K562 (cell line): ENCODE data around the gene PIK3R1. TPM values are rescaled to one million over a fixed set of nuclear protein-coding genes. Genes with fewer than 3 reads are reported as not detected.

Experiments
- ATAC-seq: fragments of 200-7000 bp; cut with Tn5 transposase; 3 replicates; pipeline ENCODE4 v1.9.1; 2020; ENCODE audit warnings: moderate library complexity
- BruUV-seq: library from RNA; stranded (reverse); fragments of 400-500 nt; replicated peaks from 2 replicates; lab custom pipeline; 2021; lab: Mats Ljungman, UMichigan
- CTCF ChIA-PET: fragments of 300-600 bp; formaldehyde crosslinking; extraction: SDS; loops from one replicate; lab custom pipeline; 2021; ENCODE audit warnings: low intra/inter-chr PET ratio; lab: Yijun Ruan, JAX
- POLR2A ChIA-PET: fragments of 300-600, 350-650 bp; sonication (Branson Sonifier 250); formaldehyde crosslinking; extraction: SDS; loops from one replicate; lab custom pipeline; 2021; ENCODE audit warnings: antibody characterized with exemption, inconsistent platforms; lab: Yijun Ruan, JAX
- DNase-seq, 4 experiments: peaks; one replicate each; pipeline versions ENCODE4 v3.0.0 to v3.0.0-alpha.2; 2011 to 2018; ENCODE audit warnings: low spot score in 3 of 4, mixed read lengths in 3 of 4; ENCODE audit errors: extremely low read depth in 1 of 4
- FAIRE-seq: peaks from 2 replicates; lab custom pipeline; 2011; peaks lifted over from hg19 to GRCh38; lab: Jason Lieb, UNC
- H2AFZ ChIP-seq: 2 replicates; pipeline ENCODE4 v1.6.0; 2011; ENCODE audit warnings: low read depth, low read length, control low read depth, inconsistent platforms
- H3K27ac ChIP-seq: fragments of 200-600 bp; 3 replicates; pipeline ENCODE4 v1.8.0; 2011; ENCODE audit warnings: low read depth, mild to moderate bottlenecking, control low read depth, inconsistent platforms, low read length, moderate library complexity, mixed read lengths; ENCODE audit errors: extremely low read depth
- H3K27me3 ChIP-seq, 2 experiments: fragments of 300-600 bp in 1 of 2; 2 replicates in 1 of 2; 3 replicates in 1 of 2; pipeline versions ENCODE4 v1.6.0 to v1.8.0; 2011; ENCODE audit warnings: inconsistent platforms in 2 of 2, low read length in 2 of 2, mild to moderate bottlenecking in 1 of 2, mixed read lengths in 1 of 2, moderate library complexity in 1 of 2; ENCODE audit not compliant: control insufficient read depth in 2 of 2, insufficient read depth in 2 of 2
- H3K36me3 ChIP-seq: fragments of 300-600 bp; 3 replicates; pipeline ENCODE4 v1.8.0; 2011; ENCODE audit warnings: mild to moderate bottlenecking, low read length, inconsistent platforms; ENCODE audit not compliant: control insufficient read depth, insufficient read depth
- H3K4me1 ChIP-seq, 2 experiments: fragments of 200-600 bp in 1 of 2; replicated peaks in 1 of 2; 2 replicates in 1 of 2; 3 replicates in 1 of 2; pipeline versions ENCODE4 v1.5.1 to v1.8.0; 2011; ENCODE audit warnings: inconsistent platforms in 2 of 2, low read length in 2 of 2, mild to moderate bottlenecking in 1 of 2, mixed read lengths in 1 of 2, moderate library complexity in 1 of 2; ENCODE audit not compliant: control insufficient read depth in 2 of 2, insufficient read depth in 2 of 2
- H3K4me2 ChIP-seq: 2 replicates; pipeline ENCODE4 v1.6.1; 2011; ENCODE audit warnings: low read length, control low read depth, inconsistent platforms, mixed read lengths; ENCODE audit not compliant: insufficient read depth
- H3K4me3 ChIP-seq: fragments of 200-600 bp; sonication (generic), shearing (Covaris generic); 2 replicates; pipeline ENCODE4 v1.5.1; 2016; ENCODE audit warnings: control low read depth, inconsistent platforms
- H3K79me2 ChIP-seq: fragments of 200-600 bp; 3 replicates; pipeline ENCODE4 v1.8.0; 2011; ENCODE audit warnings: low read length, inconsistent platforms; ENCODE audit not compliant: control insufficient read depth, insufficient read depth
- H3K9ac ChIP-seq, 2 experiments: 2 replicates each; pipeline versions ENCODE4 v1.6.0 to v1.6.1; 2011; ENCODE audit warnings: low read depth in 2 of 2, low read length in 2 of 2, control low read depth in 1 of 2, inconsistent platforms in 1 of 2, mild to moderate bottlenecking in 1 of 2, mixed read lengths in 1 of 2; ENCODE audit not compliant: insufficient read depth in 1 of 2
- H3K9me1 ChIP-seq: one replicate; pipeline ENCODE4 v1.6.0; 2011; ENCODE audit warnings: inconsistent platforms, mild to moderate bottlenecking, low read length, moderate library complexity; ENCODE audit not compliant: control insufficient read depth, insufficient read depth
- H3K9me3 ChIP-seq: replicated peaks from 2 replicates; pipeline ENCODE4 v1.5.1; 2011; ENCODE audit warnings: low read depth, low read length, inconsistent platforms; ENCODE audit not compliant: control insufficient read depth, insufficient read depth
- H4K20me1 ChIP-seq: replicated peaks from 2 replicates; pipeline ENCODE4 v1.6.1; 2011; ENCODE audit warnings: low read length, inconsistent platforms, mixed read lengths; ENCODE audit not compliant: control insufficient read depth, insufficient read depth
- ASH1L ChIP-seq: fragments of 450-650 bp; IDR thresholded peaks from 2 replicates; pipeline ENCODE4 v1.6.1; 2018; ENCODE audit warnings: borderline replicate concordance, mild to moderate bottlenecking, low read depth; ENCODE audit not compliant: partially characterized antibody
- IRF2 ChIP-seq: sonication (generic); formaldehyde crosslinking; IDR thresholded peaks from 2 replicates; pipeline ENCODE4 v1.8.1; 2022; ENCODE audit warnings: mild to moderate bottlenecking, missing genetic modification reagents
- MTA1 ChIP-seq: fragments of 450-650 bp; IDR thresholded peaks from 2 replicates; pipeline ENCODE4 v1.6.1; 2017; ENCODE audit warnings: borderline replicate concordance
- NFE2 ChIP-seq: IDR thresholded peaks from 2 replicates; pipeline ENCODE4 v1.6.1; 2014; ENCODE audit warnings: antibody characterized with exemption, low read depth
- TAL1 ChIP-seq: fragments of 450-650 bp; IDR thresholded peaks from 2 replicates; pipeline ENCODE4 v1.6.1; 2016; ENCODE audit warnings: mild to moderate bottlenecking
- ZNF140 ChIP-seq: fragments of 250-450 bp; sonication (Bioruptor Pico); IDR thresholded peaks from 2 replicates; pipeline ENCODE4 v1.8.0; 2021; ENCODE audit warnings: moderate library complexity, mild to moderate bottlenecking, inconsistent platforms
- ZNF23 ChIP-seq: fragments of 250-450 bp; sonication (Bioruptor Pico); IDR thresholded peaks from 2 replicates; pipeline ENCODE4 v1.4.0; 2020; ENCODE audit warnings: mild to moderate bottlenecking
- ZNF263 ChIP-seq: sonication (generic); formaldehyde crosslinking; IDR thresholded peaks from 2 replicates; pipeline ENCODE4 v1.8.0; 2022; ENCODE audit warnings: mild to moderate bottlenecking, missing genetic modification reagents, borderline replicate concordance
- WGBS: fragments of 100-300 bp; shearing (Covaris generic); methylation state at CpG from one replicate; pipeline ENCODE4 v1.1.6; 2016; ENCODE audit warnings: low coverage, mixed read lengths; ENCODE audit not compliant: insufficient coverage; ENCODE audit errors: missing lambda C conversion rate; 5-methylcytosine and 5-hydroxymethylcytosine counted together
- in situ Hi-C: fragments of 300-500 bp; cut with MboI; formaldehyde crosslinking; loops from 4 replicates; pipeline ENCODE4 v1.15.0; 2018; ENCODE audit warnings: inconsistent platforms, mixed read lengths
- intact Hi-C: fragments of 100-400 bp; cut with micrococcal nuclease; formaldehyde crosslinking; loops from 2 replicates; pipeline ENCODE4 v1.14.2; 2022
- polyA plus RNA-seq, 8 experiments: library from polyadenylated mRNA; depleted of rRNA in 4 of 8; stranded (reverse) in 5 of 8; unstranded in 3 of 8; fragments of >200 nt; fragmentation: Nextera tagmentation in 2 of 8; fragmentation: Illumina TruSeq in 1 of 8; extraction: Ambion mirVana in 2 of 8; extraction: Trizol in 1 of 8; gene quantifications; 2 replicates each; pipeline versions ENCODE4 v1.2.1 to v1.2.3, GENCODE V29; 2011 to 2014; ENCODE audit warnings: inconsistent platforms in 1 of 8, missing spikeins in 1 of 8
- total RNA-seq, 7 experiments: library from RNA; depleted of rRNA in 6 of 7; stranded (reverse); fragments of >200 nt in 6 of 7; fragmentation: Illumina TruSeq in 2 of 7; extraction: Trizol in 2 of 7; gene quantifications; 2 replicates each; pipeline versions ENCODE4 v1.2.1 to v1.2.3, GENCODE V29; 2011 to 2021; ENCODE audit warnings: low replicate concordance in 1 of 7
- TF ChIP-seq, protein P1 (sequence below): fragments of 450-650 bp; IDR thresholded peaks from 2 replicates; pipeline ENCODE4 v1.6.1; 2017; ENCODE audit warnings: antibody characterized with exemption
- TF ChIP-seq, protein P2 (sequence below), 2 experiments: fragments of 450-650 bp; IDR thresholded peaks; 2 replicates each; pipeline ENCODE4 v1.6.1; 2018; ENCODE audit warnings: mild to moderate bottlenecking in 2 of 2, low read depth in 1 of 2; ENCODE audit not compliant: partially characterized antibody in 2 of 2

Gene PIK3R1
- total and polyA plus RNA-seq, 9 of the 15 experiments (the other 6 are each of a cell fraction or from before 2014, with no cell fraction given): 1.1 to 9.7 (median 4.8) TPM

DNA sequence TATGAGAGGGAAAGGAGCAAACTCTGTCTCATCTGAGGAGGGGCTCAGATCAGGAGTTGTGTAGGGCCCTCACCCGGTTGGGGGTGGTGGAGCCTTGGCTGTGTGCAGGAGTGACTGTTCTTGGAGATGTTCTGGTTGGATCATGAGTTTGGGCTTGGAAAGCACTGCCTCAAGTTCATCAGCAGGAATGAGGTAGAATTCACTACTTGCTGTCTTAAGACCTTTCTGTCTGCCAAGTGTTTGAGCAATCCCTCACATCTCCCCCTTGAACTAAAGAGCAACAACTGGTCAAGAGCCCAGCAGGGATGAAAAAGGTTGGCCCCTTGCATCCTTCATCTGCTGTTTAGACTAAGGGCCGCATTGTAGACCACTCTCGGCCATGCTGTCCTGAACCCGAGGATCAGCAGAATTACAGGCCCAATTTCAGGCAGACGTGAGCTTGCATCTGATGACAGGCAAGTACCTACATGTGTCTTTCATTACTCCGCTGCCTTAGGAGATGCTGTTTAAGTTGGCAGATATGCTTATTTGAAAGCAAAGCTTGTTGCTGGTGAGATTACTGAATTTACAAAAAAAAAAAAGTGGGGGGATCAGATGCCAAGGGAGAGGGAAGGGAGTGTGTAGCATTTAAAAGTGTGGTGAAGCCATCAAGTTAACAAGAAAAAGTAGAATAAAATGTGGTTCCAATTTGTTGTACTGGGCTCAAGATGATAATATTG, 36.4 kb downstream of the PIK3R1 start:
- H3K4me1 ChIP-seq: no peaks in the 10 kb centered on the region
- intact Hi-C loops (loop anchor here (2.0 to 5.0 kb wide), 2 partner anchors 760 to 1005 kb away; no protein-coding TSS in a partner anchor), in situ Hi-C loops (loop anchor here (10.0 kb wide), 1 partner anchor 1007 kb away; no protein-coding TSS in a partner anchor)
- H3K4me3 ChIP-seq: no peak overlapping the region
- H2AFZ ChIP-seq: no peak overlapping the region
- no peaks in the 10 kb centered on the region for H4K20me1 ChIP-seq
- BruUV-seq: no TSS peak
- H3K27me3 ChIP-seq: no peaks in the 10 kb centered on the region
- TF ChIP-seq NFE2: no peak
- TF ChIP-seq ZNF140 (CRISPR knock-in tag): no peak
- TF ChIP-seq ASH1L: no peak
- TF ChIP-seq IRF2 (CRISPR knock-in tag): no peak
- TF ChIP-seq MTA1: no peak
- TF ChIP-seq TAL1: no peak
- no peak for TF ChIP-seq ZNF23 (CRISPR knock-in tag)
- TF ChIP-seq, protein P1, sequence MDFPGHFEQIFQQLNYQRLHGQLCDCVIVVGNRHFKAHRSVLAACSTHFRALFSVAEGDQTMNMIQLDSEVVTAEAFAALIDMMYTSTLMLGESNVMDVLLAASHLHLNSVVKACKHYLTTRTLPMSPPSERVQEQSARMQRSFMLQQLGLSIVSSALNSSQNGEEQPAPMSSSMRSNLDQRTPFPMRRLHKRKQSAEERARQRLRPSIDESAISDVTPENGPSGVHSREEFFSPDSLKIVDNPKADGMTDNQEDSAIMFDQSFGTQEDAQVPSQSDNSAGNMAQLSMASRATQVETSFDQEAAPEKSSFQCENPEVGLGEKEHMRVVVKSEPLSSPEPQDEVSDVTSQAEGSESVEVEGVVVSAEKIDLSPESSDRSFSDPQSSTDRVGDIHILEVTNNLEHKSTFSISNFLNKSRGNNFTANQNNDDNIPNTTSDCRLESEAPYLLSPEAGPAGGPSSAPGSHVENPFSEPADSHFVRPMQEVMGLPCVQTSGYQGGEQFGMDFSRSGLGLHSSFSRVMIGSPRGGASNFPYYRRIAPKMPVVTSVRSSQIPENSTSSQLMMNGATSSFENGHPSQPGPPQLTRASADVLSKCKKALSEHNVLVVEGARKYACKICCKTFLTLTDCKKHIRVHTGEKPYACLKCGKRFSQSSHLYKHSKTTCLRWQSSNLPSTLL: no peak
- TF ChIP-seq, protein P2, sequence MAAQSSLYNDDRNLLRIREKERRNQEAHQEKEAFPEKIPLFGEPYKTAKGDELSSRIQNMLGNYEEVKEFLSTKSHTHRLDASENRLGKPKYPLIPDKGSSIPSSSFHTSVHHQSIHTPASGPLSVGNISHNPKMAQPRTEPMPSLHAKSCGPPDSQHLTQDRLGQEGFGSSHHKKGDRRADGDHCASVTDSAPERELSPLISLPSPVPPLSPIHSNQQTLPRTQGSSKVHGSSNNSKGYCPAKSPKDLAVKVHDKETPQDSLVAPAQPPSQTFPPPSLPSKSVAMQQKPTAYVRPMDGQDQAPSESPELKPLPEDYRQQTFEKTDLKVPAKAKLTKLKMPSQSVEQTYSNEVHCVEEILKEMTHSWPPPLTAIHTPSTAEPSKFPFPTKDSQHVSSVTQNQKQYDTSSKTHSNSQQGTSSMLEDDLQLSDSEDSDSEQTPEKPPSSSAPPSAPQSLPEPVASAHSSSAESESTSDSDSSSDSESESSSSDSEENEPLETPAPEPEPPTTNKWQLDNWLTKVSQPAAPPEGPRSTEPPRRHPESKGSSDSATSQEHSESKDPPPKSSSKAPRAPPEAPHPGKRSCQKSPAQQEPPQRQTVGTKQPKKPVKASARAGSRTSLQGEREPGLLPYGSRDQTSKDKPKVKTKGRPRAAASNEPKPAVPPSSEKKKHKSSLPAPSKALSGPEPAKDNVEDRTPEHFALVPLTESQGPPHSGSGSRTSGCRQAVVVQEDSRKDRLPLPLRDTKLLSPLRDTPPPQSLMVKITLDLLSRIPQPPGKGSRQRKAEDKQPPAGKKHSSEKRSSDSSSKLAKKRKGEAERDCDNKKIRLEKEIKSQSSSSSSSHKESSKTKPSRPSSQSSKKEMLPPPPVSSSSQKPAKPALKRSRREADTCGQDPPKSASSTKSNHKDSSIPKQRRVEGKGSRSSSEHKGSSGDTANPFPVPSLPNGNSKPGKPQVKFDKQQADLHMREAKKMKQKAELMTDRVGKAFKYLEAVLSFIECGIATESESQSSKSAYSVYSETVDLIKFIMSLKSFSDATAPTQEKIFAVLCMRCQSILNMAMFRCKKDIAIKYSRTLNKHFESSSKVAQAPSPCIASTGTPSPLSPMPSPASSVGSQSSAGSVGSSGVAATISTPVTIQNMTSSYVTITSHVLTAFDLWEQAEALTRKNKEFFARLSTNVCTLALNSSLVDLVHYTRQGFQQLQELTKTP (IDR thresholded peaks at IDR 0.05; ENCODE audit: low read depth in 1 of 2, partially characterized antibody in 2 of 2): no peak
- no peak for TF ChIP-seq ZNF263 (CRISPR knock-in tag)
- ChIA-PET CTCF (interaction anchor here (0.6 to 1.8 kb wide), 4 partner anchors 754 to 1008 kb away, joined by 3 to 11 read pairs (median 4); no protein-coding TSS in a partner anchor), POLR2A (no interaction called here)
- H3K9me1 ChIP-seq: no peaks in the 10 kb centered on the region
- H3K4me2 ChIP-seq: no peak overlapping the region
- no peaks in the 10 kb centered on the region for H3K79me2 ChIP-seq
- no peaks in the 10 kb centered on the region for H3K9me3 ChIP-seq
- no peak for DNase-seq
- no peak overlapping the region for H3K9ac ChIP-seq
- WGBS: 34% methylated on average over 5 of the region's 6 CpGs
- no peak overlapping the region for H3K27ac ChIP-seq
- no peak for FAIRE-seq
- ATAC-seq: no peak
- H3K36me3 ChIP-seq: no peaks in the 10 kb centered on the region
